NB4 (cell line): ENCODE data around the gene CYSRT1.

Source experiments
- CTCF ChIP-seq: IDR thresholded peaks from one replicate; pipeline ENCODE4 v1.5.1; 2012; ENCODE audit warnings: low read depth, low read length
- MAX ChIP-seq: IDR thresholded peaks from 2 replicates; pipeline ENCODE4 v1.6.1; 2011; ENCODE audit warnings: low read depth, low read length
- MYC ChIP-seq: IDR thresholded peaks from 2 replicates; pipeline ENCODE4 v1.6.1; 2011; ENCODE audit warnings: low read depth, low read length
- POLR2A ChIP-seq: IDR thresholded peaks from 2 replicates; pipeline ENCODE4 v1.6.1; 2011; ENCODE audit warnings: mild to moderate bottlenecking; ENCODE audit not compliant: insufficient read length; ENCODE audit errors: extremely low read depth

GRCh38 chr9:137183980-137184595, 40.9 kb upstream of the CYSRT1 start:
- TF ChIP-seq CTCF: no peak
- TF ChIP-seq POLR2A: no peak
- TF ChIP-seq MAX: no peak
- TF ChIP-seq MYC: no peak
